ENCODE measurements around the gene LARGE1. TPM values are rescaled to one million over a fixed set of nuclear protein-coding genes. Genes with fewer than 3 reads are reported as not detected.

LARGE1 gene
- total and polyA plus RNA-seq, 2 of the 13 experiments (the other 11 are each of a cell fraction or from before 2014, with no cell fraction given): 8.4 to 11.0 TPM

GRCh38 chr22:33598821-33599220 is 321.5 kb downstream of the LARGE1 start:
- no peak overlapping the region for H2AFZ ChIP-seq (ENCODE audit: low read length)
- H3K27ac ChIP-seq (ENCODE audit: extremely low read length, insufficient read depth, low read length): no peak overlapping the region
- no peaks in the 10 kb centered on the region for H3K27me3 ChIP-seq (ENCODE audit: control insufficient read depth in 1 of 2, insufficient read depth in 2 of 2, low read length in 2 of 2)
- peaks cover 0 to 1% of the 10 kb centered on the region in 2 experiments; a peak in 4 of 5 replicates for H3K36me3 ChIP-seq (replicated peaks in 1 of 2; ENCODE audit: control insufficient read depth in 1 of 2, insufficient read depth in 2 of 2, low read length in 2 of 2)
- H3K4me2 ChIP-seq (ENCODE audit: low read depth, low read length): no peak overlapping the region
- H3K9me3 ChIP-seq (ENCODE audit: low read length): no peaks in the 10 kb centered on the region
- WGBS (ENCODE audit: low lambda C conversion rate): 100% methylated on average over 1 of the region's 1 CpG
- in situ Hi-C loops (cut with HindIII; ENCODE audit: extremely low pct_ligation_motif_present, low pct_unique_long_range_greater_than_20kb) (no loop called here), intact Hi-C loops (cut with micrococcal nuclease; ENCODE audit: unreplicated experiment) (no loop called here)
- POLR2A ChIA-PET: no interaction called here
- H3K4me3 ChIP-seq (replicated peaks in 1 of 3; ENCODE audit: insufficient read depth in 1 of 3, low read depth in 2 of 3, low read length in 3 of 3): no peak overlapping the region
- BruUV-seq (replicated peaks): no TSS peak
- no peaks in the 10 kb centered on the region for H3K4me1 ChIP-seq (ENCODE audit: insufficient read depth, low read length)
- no peak for DNase-seq (ENCODE audit: low spot score)
- no peak for ATAC-seq
- no peak overlapping the region for H3K9ac ChIP-seq (ENCODE audit: insufficient read depth, low read depth, low read length)
- no peak for FAIRE-seq
- H3K79me2 ChIP-seq (ENCODE audit: insufficient read depth, low read length): no peaks in the 10 kb centered on the region
- no peak for TF ChIP-seq ZBTB7B (CRISPR knock-in tag; IDR thresholded peaks at IDR 0.05)
- TF ChIP-seq MXD3 (CRISPR knock-in tag; IDR thresholded peaks at IDR 0.05): no peak
- no peak for TF ChIP-seq THAP9 (CRISPR knock-in tag; IDR thresholded peaks at IDR 0.05; ENCODE audit: borderline replicate concordance)
- TF ChIP-seq CAMTA2 (CRISPR knock-in tag; IDR thresholded peaks at IDR 0.05; ENCODE audit: borderline replicate concordance): no peak
- TF ChIP-seq ELF1 (CRISPR knock-in tag; IDR thresholded peaks at IDR 0.05): no peak
- no peak for TF ChIP-seq BORCS8-MEF2B (CRISPR knock-in tag; IDR thresholded peaks at IDR 0.05)
- no peak for TF ChIP-seq EHMT2 (IDR thresholded peaks at IDR 0.05; ENCODE audit: borderline replicate concordance, low read depth, low read length)
- no peak for TF ChIP-seq POLR2AphosphoS5 (IDR thresholded peaks at IDR 0.05; ENCODE audit: low read depth, low read length)
- TF ChIP-seq PPARG (CRISPR knock-in tag; conservative IDR thresholded peaks at IDR 0.05): no peak
- no peak for TF ChIP-seq MATR3 (CRISPR knock-in tag; IDR thresholded peaks at IDR 0.05)
- TF ChIP-seq SRSF1 (optimal IDR thresholded peaks at IDR 0.05; ENCODE audit: low read depth, low read length): no peak
- no peak for TF ChIP-seq ZNF883 (CRISPR knock-in tag; IDR thresholded peaks at IDR 0.05; ENCODE audit: not compliant biosample characterization)
- no peak for TF ChIP-seq ZNF709 (CRISPR knock-in tag; IDR thresholded peaks at IDR 0.05)
- TF ChIP-seq ZNF777 (CRISPR knock-in tag; IDR thresholded peaks at IDR 0.05): no peak
- TF ChIP-seq RFXAP (CRISPR knock-in tag; IDR thresholded peaks at IDR 0.05; ENCODE audit: borderline replicate concordance): no peak
- no peak for TF ChIP-seq ZNF788 (CRISPR knock-in tag; IDR thresholded peaks at IDR 0.05; ENCODE audit: borderline replicate concordance)
- no peak for TF ChIP-seq ZNF275 (CRISPR knock-in tag; IDR thresholded peaks at IDR 0.05; ENCODE audit: borderline replicate concordance)
- no peaks in the 10 kb centered on the region for H4K20me1 ChIP-seq (ENCODE audit: insufficient read depth, low read length)
- CTCF ChIA-PET (ENCODE audit: low intra/inter-chr PET ratio, low total read pairs): no interaction called here
